Astrocyte of the cerebellum (primary cell): ENCODE data around the gene MTHFS.
A peak's percentile ranks its signal among the peaks of the same experiment; 100 is the strongest.
"Not testable (repeated sequence)": the region's sequence is repeated elsewhere in the genome, so short reads cannot be mapped to it uniquely, and the experiment has no call there.

Experiments
- DNase-seq: peaks from one replicate; pipeline ENCODE4 v3.0.0-alpha.2; 2011; ENCODE audit warnings: low read depth
- H3K4me3 ChIP-seq: 2 replicates; pipeline ENCODE4 v1.5.1; 2011; ENCODE audit warnings: mild to moderate bottlenecking, low read depth, low read length, moderate library complexity
- CTCF ChIP-seq: IDR thresholded peaks from 2 replicates; pipeline ENCODE4 v1.5.1; 2012; ENCODE audit warnings: low read length, low read depth, moderate library complexity, mild to moderate bottlenecking; ENCODE audit errors: missing control alignments
- in situ Hi-C: cut with HindIII; loops from 2 replicates; pipeline ENCODE4 v1.10.0; 2017; ENCODE audit warnings: low sequenced_read_pairs

MTHFS gene

GRCh38 chr15:79923079-79923514, 26.3 kb upstream of the MTHFS start:
- peak overlapping the region; percentile 75 for H3K4me3 ChIP-seq
- TF ChIP-seq CTCF: no peak
- in situ Hi-C loops: no loop called here
- DNase-seq: no peak

- no peak for TF ChIP-seq CTCF
- no peak for DNase-seq
- H3K4me3 ChIP-seq: peak overlapping the region; percentile 75
- in situ Hi-C loops: no loop called here
These were observed 25.8 kb upstream of the MTHFS start for GRCh38 chr15:79922512-79923078.

GRCh38 chr15:79919749-79920511, 23.1 kb upstream of the MTHFS start:
- DNase-seq: no peak
- TF ChIP-seq CTCF: no peak
- in situ Hi-C loops: no loop called here
- no peak overlapping the region for H3K4me3 ChIP-seq

- no peak for TF ChIP-seq CTCF
- DNase-seq: no peak
- H3K4me3 ChIP-seq: no peak overlapping the region
- in situ Hi-C loops: no loop called here
These were observed 22.4 kb upstream of the MTHFS start for GRCh38 chr15:79919090-79919748.

GRCh38 chr15:79918278-79918677, 21.5 kb upstream of the MTHFS start:
- no peak for TF ChIP-seq CTCF
- in situ Hi-C loops: no loop called here
- no peak overlapping the region for H3K4me3 ChIP-seq

GRCh38 chr15:79916502-79917132, 19.8 kb upstream of the MTHFS start:
- DNase-seq: no peak
- no peak overlapping the region for H3K4me3 ChIP-seq
- TF ChIP-seq CTCF: no peak
- in situ Hi-C loops: no loop called here

More at GRCh38 chr15:79918278-79918677, 21.5 kb upstream of the MTHFS start:
- no peak for DNase-seq

- in situ Hi-C loops, H3K4me3 ChIP-seq, DNase-seq: not testable (repeated sequence)
These were observed 19.1 kb upstream of the MTHFS start for GRCh38 chr15:79915776-79916501.
